ENCODE data around the gene SCMH1. TPM values are rescaled to one million over a fixed set of nuclear protein-coding genes. Genes with fewer than 3 reads are reported as not detected.
A peak's percentile ranks its signal among the peaks of the same experiment; 100 is the strongest.

Gene SCMH1
- total RNA-seq, 4 donors from 2014 or later = 30.6 to 72.9 (median 36.3) TPM

DNA sequence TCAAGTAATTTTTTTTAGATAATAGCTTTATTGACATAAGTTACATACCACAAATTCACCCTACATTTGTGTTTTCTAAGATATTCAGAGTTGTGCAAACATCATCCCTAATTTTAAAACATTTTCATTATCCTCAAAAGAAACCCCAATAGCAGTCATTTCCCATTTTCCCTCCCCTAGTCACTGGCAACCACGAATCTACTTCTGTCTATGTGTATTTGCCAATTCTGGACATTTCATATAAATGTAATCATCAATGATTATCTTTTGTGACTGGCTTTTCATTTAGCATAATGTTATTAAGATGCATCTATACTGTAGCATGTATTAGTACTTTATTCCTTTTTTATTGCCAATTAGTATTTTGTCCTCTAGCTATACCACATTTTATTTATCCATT, 131.8 kb downstream of the SCMH1 start:
- Histone ChIP-seq H3K27me3 (no peaks in the 10 kb centered on the region), H3K4me1 (peaks cover 0 to 44% (median 22%) of the 10 kb centered on the region in 4 donors), H3K27ac (peak overlapping the region; percentile 88 to 98 (median 94)), H3K9me3 (no peaks in the 10 kb centered on the region), H3K4me3 (no peak overlapping the region), H3K36me3 (peaks cover 0 to 9% (median 0%) of the 10 kb centered on the region in 3 donors)
- DNase-seq (ENCODE audit: low spot score in 2 of 2) = no peak
- 24 to 40% methylated on average over 1 of the region's 1 CpG for WGBS, 2 donors
- no peak for TF ChIP-seq POLR2A (IDR thresholded peaks at IDR 0.05)
- TF ChIP-seq EP300 (IDR thresholded peaks at IDR 0.05) = no peak
- TF ChIP-seq, protein P1, sequence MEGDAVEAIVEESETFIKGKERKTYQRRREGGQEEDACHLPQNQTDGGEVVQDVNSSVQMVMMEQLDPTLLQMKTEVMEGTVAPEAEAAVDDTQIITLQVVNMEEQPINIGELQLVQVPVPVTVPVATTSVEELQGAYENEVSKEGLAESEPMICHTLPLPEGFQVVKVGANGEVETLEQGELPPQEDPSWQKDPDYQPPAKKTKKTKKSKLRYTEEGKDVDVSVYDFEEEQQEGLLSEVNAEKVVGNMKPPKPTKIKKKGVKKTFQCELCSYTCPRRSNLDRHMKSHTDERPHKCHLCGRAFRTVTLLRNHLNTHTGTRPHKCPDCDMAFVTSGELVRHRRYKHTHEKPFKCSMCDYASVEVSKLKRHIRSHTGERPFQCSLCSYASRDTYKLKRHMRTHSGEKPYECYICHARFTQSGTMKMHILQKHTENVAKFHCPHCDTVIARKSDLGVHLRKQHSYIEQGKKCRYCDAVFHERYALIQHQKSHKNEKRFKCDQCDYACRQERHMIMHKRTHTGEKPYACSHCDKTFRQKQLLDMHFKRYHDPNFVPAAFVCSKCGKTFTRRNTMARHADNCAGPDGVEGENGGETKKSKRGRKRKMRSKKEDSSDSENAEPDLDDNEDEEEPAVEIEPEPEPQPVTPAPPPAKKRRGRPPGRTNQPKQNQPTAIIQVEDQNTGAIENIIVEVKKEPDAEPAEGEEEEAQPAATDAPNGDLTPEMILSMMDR (IDR thresholded peaks at IDR 0.05) = no peak

DNA sequence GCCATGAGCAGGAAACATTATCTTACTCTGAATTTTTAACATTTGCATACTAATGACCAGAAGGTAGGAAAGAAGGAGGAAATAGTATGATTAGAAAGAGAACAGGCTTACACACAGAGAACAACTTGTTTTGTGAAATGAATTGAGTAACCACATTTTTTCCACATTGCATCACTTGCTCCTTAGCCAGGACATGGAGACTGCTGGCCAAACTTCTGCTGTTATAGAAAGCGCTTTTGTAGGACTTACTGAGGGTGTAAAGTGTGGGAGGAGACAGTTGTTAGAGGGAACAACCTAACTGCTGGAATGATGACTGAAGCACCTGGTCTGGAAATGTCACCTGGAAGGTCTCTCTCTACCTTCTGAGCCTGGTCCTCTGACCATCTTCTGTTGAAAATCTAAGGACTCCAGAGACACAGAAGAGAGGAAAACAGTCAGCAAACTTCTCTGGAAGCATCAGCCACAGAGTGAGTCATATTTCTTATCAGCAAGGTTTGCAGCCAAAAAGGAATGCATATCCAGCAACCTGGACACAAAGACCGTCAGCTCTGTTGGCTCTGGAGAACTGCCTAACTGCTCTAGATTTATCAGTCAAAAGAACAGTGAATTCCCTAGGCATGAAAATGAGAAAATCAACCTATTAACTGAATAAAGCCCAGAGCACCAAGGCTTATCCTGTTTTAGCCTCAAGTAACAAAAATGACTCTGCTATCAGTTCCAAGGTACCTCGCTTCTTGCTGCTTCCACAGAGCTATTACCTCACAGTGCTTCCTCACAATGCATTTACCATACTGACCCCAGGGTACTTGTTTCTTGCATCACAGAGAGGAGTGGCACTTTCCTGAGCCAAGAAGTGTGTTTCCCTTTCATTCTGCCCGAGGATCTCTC, 132.6 kb downstream of the SCMH1 start:
- WGBS, 2 donors = 18 to 21% methylated on average over 4 of the region's 4 CpGs
- peaks cover 0 to 9% (median 0%) of the 10 kb centered on the region in 3 donors for H3K36me3 ChIP-seq
- peak overlapping the region; percentile 88 to 98 (median 94) for H3K27ac ChIP-seq
- DNase-seq (ENCODE audit: low spot score in 2 of 2) = peak; percentile 32 to 81
- TF ChIP-seq POLR2A (IDR thresholded peaks at IDR 0.05) (no peak), EP300 (IDR thresholded peaks at IDR 0.05) (peak; percentile 88 to 96)
- TF ChIP-seq, protein P1 (IDR thresholded peaks at IDR 0.05) = no peak
- no peaks in the 10 kb centered on the region for H3K27me3 ChIP-seq
- H3K4me3 ChIP-seq = no peak overlapping the region
- H3K4me1 ChIP-seq = peaks cover 0 to 44% (median 22%) of the 10 kb centered on the region in 4 donors
- H3K9me3 ChIP-seq = no peaks in the 10 kb centered on the region

DNA sequence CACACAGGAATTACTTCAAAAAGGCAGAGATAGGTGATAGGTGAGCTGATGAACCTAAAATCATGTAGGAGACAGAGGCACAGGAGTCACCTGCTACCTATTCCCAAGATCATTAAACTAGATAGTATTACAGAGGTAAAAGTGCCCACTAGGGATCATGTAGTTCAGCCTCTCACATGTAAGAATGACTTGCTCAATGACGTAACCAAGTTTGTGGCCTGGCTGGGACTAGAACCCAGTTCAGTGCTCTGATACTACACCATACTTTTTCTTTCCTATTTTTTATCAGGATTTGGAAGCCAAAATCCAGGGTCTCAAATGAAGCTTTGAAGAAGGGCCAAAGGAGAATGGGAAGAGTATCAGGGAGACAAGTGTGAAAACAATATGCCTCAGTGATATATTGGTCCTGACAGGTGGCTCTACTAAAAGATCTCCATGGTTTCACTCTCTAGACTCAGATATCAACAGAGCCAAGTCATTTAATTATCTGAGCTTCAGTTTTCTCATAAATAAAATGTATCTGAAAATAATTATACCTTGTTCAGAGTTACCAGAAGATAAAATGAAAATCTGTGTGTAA, 133.3 kb downstream of the SCMH1 start:
- WGBS, 2 donors = 54 to 73% methylated on average over 1 of the region's 1 CpG
- no peaks in the 10 kb centered on the region for H3K9me3 ChIP-seq
- H3K36me3 ChIP-seq = peaks cover 0 to 9% (median 0%) of the 10 kb centered on the region in 3 donors
- H3K4me1 ChIP-seq = peaks cover 0 to 50% (median 23%) of the 10 kb centered on the region in 4 donors
- H3K4me3 ChIP-seq = no peak overlapping the region
- peak overlapping the region; percentile 88 to 98 (median 94) for H3K27ac ChIP-seq
- TF ChIP-seq, protein P1 (IDR thresholded peaks at IDR 0.05) = no peak
- TF ChIP-seq EP300 (IDR thresholded peaks at IDR 0.05) (no peak), POLR2A (IDR thresholded peaks at IDR 0.05) (no peak)
- DNase-seq (ENCODE audit: low spot score in 2 of 2) = peak in 1 of 2 donors; percentile 24
- no peaks in the 10 kb centered on the region for H3K27me3 ChIP-seq

DNA sequence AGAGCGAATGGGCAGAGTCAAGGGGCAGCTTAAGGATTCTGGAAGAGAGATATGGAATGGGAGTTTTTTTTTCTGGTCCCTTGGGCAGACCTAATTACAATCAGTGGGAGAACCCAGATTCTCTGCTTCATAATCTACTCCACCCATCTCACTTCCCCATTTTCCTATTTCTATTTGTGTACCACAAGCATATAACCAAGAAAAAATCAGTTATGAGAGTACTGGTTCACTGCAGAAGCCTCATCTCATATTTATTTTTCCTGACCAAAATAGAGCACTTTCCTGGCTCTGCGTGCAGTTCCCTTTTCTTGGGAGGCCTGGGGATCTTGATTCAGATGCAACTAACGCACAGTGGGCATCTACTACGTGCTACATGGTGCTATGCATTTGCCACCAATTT, 138.3 kb downstream of the SCMH1 start:
- WGBS, 2 donors = 40 to 59% methylated on average over 4 of the region's 4 CpGs
- Histone ChIP-seq H3K36me3 (no peaks in the 10 kb centered on the region), H3K4me1 (peaks cover 0 to 55% (median 29%) of the 10 kb centered on the region in 4 donors), H3K27ac (peak overlapping the region in 2 of 4 donors; percentile 70 to 76), H3K9me3 (no peaks in the 10 kb centered on the region), H3K4me3 (no peak overlapping the region), H3K27me3 (no peaks in the 10 kb centered on the region)
- TF ChIP-seq, protein P1 (IDR thresholded peaks at IDR 0.05) = no peak
- TF ChIP-seq EP300 (IDR thresholded peaks at IDR 0.05) (peak in 1 of 2 donors; percentile 16), POLR2A (IDR thresholded peaks at IDR 0.05) (no peak)
- DNase-seq (ENCODE audit: low spot score in 2 of 2) = no peak

DNA sequence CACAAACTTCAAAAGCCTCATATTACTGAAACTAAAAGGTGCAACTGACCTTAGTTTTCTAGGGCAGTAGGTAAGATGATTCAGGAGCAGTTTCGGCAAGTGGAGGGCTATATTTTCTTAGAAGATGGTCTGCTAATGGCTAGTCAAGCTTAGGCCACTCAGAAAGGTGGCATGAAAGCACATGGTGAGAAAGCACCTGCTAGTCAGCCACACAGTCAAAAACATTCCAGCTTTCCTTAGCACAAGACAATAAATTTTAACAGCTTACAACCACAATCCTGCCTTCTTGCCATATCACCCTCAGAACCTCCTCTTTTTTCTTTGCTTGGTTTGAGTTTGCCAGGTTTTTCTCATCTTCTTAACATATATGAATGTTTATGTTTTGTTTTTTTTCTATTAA, 139.5 kb downstream of the SCMH1 start:
- WGBS, 2 donors = 71 to 82% methylated on average over 1 of the region's 1 CpG
- no peaks in the 10 kb centered on the region for H3K36me3 ChIP-seq
- H3K9me3 ChIP-seq = no peaks in the 10 kb centered on the region
- peaks cover 0 to 47% (median 19%) of the 10 kb centered on the region in 4 donors for H3K4me1 ChIP-seq
- no peak overlapping the region for H3K4me3 ChIP-seq
- H3K27me3 ChIP-seq = no peaks in the 10 kb centered on the region
- TF ChIP-seq, protein P1 (IDR thresholded peaks at IDR 0.05) = no peak
- TF ChIP-seq POLR2A (IDR thresholded peaks at IDR 0.05) (no peak), EP300 (IDR thresholded peaks at IDR 0.05) (no peak)
- DNase-seq (ENCODE audit: low spot score in 2 of 2) = no peak
- H3K27ac ChIP-seq = peak overlapping the region; percentile 4 to 76 (median 58)

Measured in tibial nerve (tissue), 4 donors.